HL-60 (cell line): Measurements from ENCODE around the gene MAD1L1.

ENCODE experiments used
- DNase-seq, 2 experiments: peaks; one replicate each; pipeline ENCODE4 v3.0.0-alpha.2; 2010 to 2020; ENCODE audit warnings: low read depth in 1 of 2, low spot score in 1 of 2
- H3K27ac ChIP-seq: fragments of 250-450 bp; sonication (Bioruptor Pico); replicated peaks from 2 replicates; pipeline ENCODE4 v1.5.1; 2020; ENCODE audit warnings: mild to moderate bottlenecking, moderate library complexity
- H3K27me3 ChIP-seq: fragments of 250-450 bp; sonication (Bioruptor Pico); 2 replicates; pipeline ENCODE4 v1.5.1; 2021; ENCODE audit warnings: mild to moderate bottlenecking, moderate library complexity; ENCODE audit not compliant: insufficient read depth, poor library complexity, severe bottlenecking
- H3K4me3 ChIP-seq: replicated peaks from 2 replicates; pipeline ENCODE4 v1.5.1; 2011; ENCODE audit warnings: mild to moderate bottlenecking, control low read depth, low read length; ENCODE audit not compliant: insufficient read depth
- GABPA ChIP-seq: IDR thresholded peaks from 2 replicates; pipeline ENCODE4 v1.6.1; 2012; ENCODE audit warnings: low read depth
- POLR2AphosphoS5 ChIP-seq: IDR thresholded peaks from 2 replicates; pipeline ENCODE4 v1.6.1; 2012; ENCODE audit warnings: low read depth
- SPI1 ChIP-seq: IDR thresholded peaks from 2 replicates; pipeline ENCODE4 v1.6.1; 2012; ENCODE audit warnings: low read depth, mild to moderate bottlenecking, borderline replicate concordance
- TF ChIP-seq, protein P1 (sequence below): IDR thresholded peaks from 2 replicates; pipeline ENCODE4 v1.6.1; 2012; ENCODE audit warnings: low read depth; ENCODE audit not compliant: insufficient replicate concordance
- TF ChIP-seq, protein P2 (sequence below): IDR thresholded peaks from one replicate; pipeline ENCODE4 v1.5.1; 2011; ENCODE audit warnings: low read length, control low read depth, inconsistent platforms; ENCODE audit not compliant: insufficient read depth

MAD1L1 gene

DNA sequence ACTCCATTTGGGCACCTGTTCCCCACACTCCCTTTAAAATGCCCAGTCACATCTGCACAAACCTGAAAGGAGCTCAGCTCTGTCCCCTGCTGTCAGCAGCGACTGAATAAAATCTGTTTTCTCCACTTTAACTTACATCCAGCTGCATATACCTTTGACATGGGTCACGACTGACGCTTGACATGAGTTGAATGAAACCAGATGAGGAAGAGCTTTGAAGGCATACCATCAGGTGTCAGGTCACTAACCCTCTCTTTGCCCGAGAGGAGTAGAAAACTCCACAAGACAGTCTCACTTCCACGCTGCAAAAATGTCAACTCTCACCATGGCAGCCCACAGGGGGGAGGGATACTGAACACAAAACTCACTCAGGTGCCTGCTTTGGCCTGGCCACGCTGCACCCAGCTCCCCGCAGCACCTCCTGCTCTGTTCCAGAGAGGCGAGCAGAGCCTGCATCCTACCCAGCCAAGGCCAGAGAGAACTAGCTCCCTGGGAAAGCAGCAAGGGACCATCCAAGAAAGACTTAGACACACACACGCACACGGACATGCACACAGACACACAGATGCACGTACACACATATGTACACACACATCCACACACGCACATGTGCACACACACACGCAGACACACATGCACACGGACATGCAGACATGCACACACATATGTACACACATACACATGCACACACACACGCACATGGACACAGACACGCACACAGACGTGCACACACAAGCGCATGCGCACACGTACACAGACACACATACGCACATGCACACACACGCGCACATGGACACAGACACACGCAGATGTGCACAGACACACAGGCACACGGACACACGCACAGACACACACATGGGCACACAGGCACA, 191.0 kb downstream of the MAD1L1 start:
- TF ChIP-seq, protein P1, sequence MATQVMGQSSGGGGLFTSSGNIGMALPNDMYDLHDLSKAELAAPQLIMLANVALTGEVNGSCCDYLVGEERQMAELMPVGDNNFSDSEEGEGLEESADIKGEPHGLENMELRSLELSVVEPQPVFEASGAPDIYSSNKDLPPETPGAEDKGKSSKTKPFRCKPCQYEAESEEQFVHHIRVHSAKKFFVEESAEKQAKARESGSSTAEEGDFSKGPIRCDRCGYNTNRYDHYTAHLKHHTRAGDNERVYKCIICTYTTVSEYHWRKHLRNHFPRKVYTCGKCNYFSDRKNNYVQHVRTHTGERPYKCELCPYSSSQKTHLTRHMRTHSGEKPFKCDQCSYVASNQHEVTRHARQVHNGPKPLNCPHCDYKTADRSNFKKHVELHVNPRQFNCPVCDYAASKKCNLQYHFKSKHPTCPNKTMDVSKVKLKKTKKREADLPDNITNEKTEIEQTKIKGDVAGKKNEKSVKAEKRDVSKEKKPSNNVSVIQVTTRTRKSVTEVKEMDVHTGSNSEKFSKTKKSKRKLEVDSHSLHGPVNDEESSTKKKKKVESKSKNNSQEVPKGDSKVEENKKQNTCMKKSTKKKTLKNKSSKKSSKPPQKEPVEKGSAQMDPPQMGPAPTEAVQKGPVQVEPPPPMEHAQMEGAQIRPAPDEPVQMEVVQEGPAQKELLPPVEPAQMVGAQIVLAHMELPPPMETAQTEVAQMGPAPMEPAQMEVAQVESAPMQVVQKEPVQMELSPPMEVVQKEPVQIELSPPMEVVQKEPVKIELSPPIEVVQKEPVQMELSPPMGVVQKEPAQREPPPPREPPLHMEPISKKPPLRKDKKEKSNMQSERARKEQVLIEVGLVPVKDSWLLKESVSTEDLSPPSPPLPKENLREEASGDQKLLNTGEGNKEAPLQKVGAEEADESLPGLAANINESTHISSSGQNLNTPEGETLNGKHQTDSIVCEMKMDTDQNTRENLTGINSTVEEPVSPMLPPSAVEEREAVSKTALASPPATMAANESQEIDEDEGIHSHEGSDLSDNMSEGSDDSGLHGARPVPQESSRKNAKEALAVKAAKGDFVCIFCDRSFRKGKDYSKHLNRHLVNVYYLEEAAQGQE = no peak
- H3K27me3 ChIP-seq = no peaks in the 10 kb centered on the region
- no peak overlapping the region for H3K27ac ChIP-seq
- H3K4me3 ChIP-seq = no peak overlapping the region
- DNase-seq = no peak

DNA sequence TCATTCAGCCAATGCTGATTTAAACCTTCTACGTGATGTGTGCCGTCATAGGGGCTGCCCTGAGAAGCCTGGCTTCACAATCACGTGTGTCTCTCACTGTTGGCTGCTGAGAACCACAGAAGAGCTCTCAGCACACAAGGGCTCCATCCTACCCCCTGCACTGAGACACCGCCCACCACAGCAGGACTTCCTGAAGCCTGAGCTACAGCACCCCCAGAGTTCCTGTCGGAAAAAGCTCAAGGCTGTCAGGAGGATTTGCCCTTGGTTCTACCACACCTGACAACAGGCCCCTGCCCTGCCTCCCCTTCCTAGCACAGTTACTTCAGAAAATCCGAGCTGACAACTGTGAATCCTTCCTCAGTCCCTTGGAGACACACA, 191.9 kb downstream of the MAD1L1 start:
- TF ChIP-seq, protein P2, sequence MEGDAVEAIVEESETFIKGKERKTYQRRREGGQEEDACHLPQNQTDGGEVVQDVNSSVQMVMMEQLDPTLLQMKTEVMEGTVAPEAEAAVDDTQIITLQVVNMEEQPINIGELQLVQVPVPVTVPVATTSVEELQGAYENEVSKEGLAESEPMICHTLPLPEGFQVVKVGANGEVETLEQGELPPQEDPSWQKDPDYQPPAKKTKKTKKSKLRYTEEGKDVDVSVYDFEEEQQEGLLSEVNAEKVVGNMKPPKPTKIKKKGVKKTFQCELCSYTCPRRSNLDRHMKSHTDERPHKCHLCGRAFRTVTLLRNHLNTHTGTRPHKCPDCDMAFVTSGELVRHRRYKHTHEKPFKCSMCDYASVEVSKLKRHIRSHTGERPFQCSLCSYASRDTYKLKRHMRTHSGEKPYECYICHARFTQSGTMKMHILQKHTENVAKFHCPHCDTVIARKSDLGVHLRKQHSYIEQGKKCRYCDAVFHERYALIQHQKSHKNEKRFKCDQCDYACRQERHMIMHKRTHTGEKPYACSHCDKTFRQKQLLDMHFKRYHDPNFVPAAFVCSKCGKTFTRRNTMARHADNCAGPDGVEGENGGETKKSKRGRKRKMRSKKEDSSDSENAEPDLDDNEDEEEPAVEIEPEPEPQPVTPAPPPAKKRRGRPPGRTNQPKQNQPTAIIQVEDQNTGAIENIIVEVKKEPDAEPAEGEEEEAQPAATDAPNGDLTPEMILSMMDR = no peak
- no peak for TF ChIP-seq SPI1
- no peak for TF ChIP-seq GABPA
- TF ChIP-seq POLR2AphosphoS5 = no peak
- TF ChIP-seq, protein P1 = no peak
- no peaks in the 10 kb centered on the region for H3K27me3 ChIP-seq
- H3K27ac ChIP-seq = no peak overlapping the region
- no peak overlapping the region for H3K4me3 ChIP-seq
- DNase-seq = no peak

DNA sequence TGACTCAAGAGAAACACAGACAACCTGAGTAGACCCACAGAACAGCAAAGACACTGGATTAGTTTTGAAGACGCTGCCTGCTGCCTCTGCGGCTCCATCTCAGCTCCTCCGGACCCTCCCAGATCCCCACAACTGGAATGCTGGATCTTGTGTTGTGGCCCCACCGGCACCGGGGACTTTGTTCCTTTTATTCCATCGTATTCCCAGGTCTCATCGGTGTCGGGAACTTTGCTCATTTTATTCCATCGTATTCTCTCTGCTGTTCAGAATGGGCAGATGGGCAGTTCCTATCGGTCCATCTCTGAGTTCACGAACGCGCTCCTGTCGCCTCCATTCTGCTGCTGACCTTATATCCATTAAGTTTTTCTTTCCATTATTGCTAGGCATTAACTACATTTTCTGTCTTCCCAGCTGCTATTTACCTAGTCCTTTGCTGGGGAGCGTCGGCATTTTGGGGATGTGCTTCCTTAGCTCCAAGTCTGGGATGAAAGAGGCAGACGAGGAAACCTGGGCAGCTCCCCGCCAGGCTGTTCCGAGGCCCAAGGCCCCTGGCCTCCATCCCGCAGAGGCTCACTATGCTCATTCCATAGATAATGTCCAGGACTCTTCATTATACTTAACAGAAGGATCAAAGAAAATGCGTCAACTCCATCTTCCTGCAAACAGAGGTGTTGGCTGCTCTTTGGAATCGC, 192.4 kb downstream of the MAD1L1 start:
- DNase-seq = no peak
- Histone ChIP-seq H3K27ac (no peak overlapping the region), H3K27me3 (no peaks in the 10 kb centered on the region), H3K4me3 (no peak overlapping the region)
- no peak for TF ChIP-seq GABPA
- TF ChIP-seq, protein P1 = no peak
- no peak for TF ChIP-seq SPI1
- TF ChIP-seq POLR2AphosphoS5 = no peak
- TF ChIP-seq, protein P2 = no peak
